Testis (tissue), 2 donors: ENCODE data around the gene SYDE2.

Experiments
- POLR2A ChIP-seq: fragments of 450-650 bp; IDR thresholded peaks from one replicate; pipeline ENCODE4 v1.6.1; 2017; ENCODE audit warnings: antibody characterized with exemption, mild to moderate bottlenecking, moderate library complexity
- TF ChIP-seq, protein P1 (sequence below), 3 experiments: fragments of 450-650 bp in 2 of 3; fragments of 200-600 bp in 1 of 3; sonication (generic) in 1 of 3; IDR thresholded peaks; one replicate each; pipeline ENCODE4 v1.5.1; 2016 to 2019; ENCODE audit warnings: antibody characterized with exemption in 3 of 3, mild to moderate bottlenecking in 2 of 3, moderate library complexity in 1 of 3

DNA sequence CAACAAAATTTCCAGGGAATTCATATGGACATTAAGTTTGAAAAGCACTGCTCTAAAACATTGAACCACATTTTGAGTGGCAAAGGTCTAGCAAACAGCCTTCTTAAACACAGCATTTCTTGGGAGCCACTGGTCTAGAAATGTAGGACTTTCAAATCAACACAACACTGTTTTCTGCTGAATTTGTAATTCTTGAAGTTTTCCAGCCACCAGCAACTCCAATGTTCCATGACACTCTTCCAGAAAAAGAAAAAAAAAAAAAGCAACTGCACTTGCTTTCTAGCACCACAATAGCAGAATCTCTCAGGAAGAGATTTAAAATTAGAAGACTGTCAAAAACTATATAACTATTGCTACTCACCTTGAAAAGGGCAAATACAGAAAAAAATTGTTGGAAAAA is 4.5 kb downstream of the SYDE2 start:
- TF ChIP-seq, protein P1, sequence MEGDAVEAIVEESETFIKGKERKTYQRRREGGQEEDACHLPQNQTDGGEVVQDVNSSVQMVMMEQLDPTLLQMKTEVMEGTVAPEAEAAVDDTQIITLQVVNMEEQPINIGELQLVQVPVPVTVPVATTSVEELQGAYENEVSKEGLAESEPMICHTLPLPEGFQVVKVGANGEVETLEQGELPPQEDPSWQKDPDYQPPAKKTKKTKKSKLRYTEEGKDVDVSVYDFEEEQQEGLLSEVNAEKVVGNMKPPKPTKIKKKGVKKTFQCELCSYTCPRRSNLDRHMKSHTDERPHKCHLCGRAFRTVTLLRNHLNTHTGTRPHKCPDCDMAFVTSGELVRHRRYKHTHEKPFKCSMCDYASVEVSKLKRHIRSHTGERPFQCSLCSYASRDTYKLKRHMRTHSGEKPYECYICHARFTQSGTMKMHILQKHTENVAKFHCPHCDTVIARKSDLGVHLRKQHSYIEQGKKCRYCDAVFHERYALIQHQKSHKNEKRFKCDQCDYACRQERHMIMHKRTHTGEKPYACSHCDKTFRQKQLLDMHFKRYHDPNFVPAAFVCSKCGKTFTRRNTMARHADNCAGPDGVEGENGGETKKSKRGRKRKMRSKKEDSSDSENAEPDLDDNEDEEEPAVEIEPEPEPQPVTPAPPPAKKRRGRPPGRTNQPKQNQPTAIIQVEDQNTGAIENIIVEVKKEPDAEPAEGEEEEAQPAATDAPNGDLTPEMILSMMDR (IDR thresholded peaks at IDR 0.05), result no peak
- no peak for TF ChIP-seq POLR2A
